Effector memory CD8-positive, alpha-beta T cell (primary cell): ENCODE measurements around the gene MCF2L2.

Experiments
- ATAC-seq: fragments of 150-1000 bp; cut with Tn5 transposase; replicated peaks from 2 replicates; pipeline ENCODE4 v1.10.0; 2021; ENCODE audit warnings: mild to moderate bottlenecking, moderate library complexity
- DNase-seq, 3 experiments: peaks; one replicate each; pipeline ENCODE4 v3.0.0; 2021
- H3K27ac Mint-ChIP-seq, 2 donors: one replicate each; pipeline ENCODE4 v1.8.0; 2022; ENCODE audit warnings: mild to moderate bottlenecking in 2 of 2, mixed read lengths in 2 of 2, moderate library complexity in 2 of 2
- H3K27me3 Mint-ChIP-seq, 2 donors: one replicate each; pipeline ENCODE4 v1.8.0; 2022; ENCODE audit warnings: mixed read lengths in 2 of 2
- H3K36me3 Mint-ChIP-seq: one replicate; pipeline ENCODE4 v1.8.0; 2022; ENCODE audit warnings: mild to moderate bottlenecking, moderate library complexity, mixed read lengths; ENCODE audit not compliant: insufficient read depth
- H3K4me1 Mint-ChIP-seq, 2 donors: one replicate each; pipeline ENCODE4 v1.8.0; 2022; ENCODE audit warnings: low read depth in 2 of 2, mixed read lengths in 2 of 2
- H3K4me3 Mint-ChIP-seq, 2 donors: one replicate each; pipeline ENCODE4 v1.8.0; 2022; ENCODE audit warnings: mild to moderate bottlenecking in 2 of 2, mixed read lengths in 2 of 2, moderate library complexity in 2 of 2
- H3K9me3 Mint-ChIP-seq, 2 donors: one replicate each; pipeline ENCODE4 v1.8.0; 2022; ENCODE audit warnings: mixed read lengths in 2 of 2

Gene MCF2L2

DNA sequence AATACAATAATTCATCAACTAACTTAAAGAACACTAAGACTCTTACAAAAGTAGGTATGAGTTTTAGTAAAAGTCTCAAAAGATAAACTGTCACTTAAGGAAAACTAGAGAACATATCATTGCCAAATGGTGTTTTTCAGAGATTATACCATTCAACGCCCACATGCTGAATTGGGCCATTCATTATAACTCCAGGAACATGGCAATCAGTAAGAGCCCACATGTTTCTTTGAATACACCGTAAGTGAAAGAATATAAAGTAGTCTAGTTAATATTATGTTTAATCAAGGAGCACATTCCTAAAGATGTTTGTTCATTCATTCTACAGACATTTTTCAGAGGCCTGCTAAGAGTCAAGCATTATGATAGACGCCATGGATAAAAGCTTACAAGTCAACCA, 152.5 kb downstream of the MCF2L2 start:
- ATAC-seq (no peak), DNase-seq (no peak)
- no peak overlapping the region for H3K4me3 Mint-ChIP-seq
- no peaks in the 10 kb centered on the region for H3K27me3 Mint-ChIP-seq
- H3K4me1 Mint-ChIP-seq, result no peaks in the 10 kb centered on the region
- no peak overlapping the region for H3K27ac Mint-ChIP-seq
- H3K9me3 Mint-ChIP-seq, result no peaks in the 10 kb centered on the region
- H3K36me3 Mint-ChIP-seq, result peaks cover 3% of the 10 kb centered on the region

DNA sequence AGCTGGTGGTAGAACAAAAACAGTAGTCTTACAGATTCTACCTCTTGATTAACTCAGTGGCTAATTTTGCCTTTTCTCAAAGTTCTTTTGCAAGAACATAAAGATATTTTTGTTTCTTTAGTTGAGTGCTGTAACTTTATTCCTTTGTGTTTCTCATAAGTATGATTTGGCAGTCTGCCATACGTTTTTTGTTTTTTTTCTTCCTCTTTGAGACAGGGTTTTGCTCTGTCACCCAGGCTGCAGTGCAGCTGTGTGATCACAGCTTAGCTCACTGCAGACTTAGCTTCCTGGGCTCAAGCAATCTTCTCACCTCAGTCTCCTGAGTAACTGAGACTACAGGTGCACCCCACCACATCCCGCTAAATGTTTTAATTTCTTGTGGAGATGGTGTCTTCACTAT, 153.0 kb downstream of the MCF2L2 start:
- Mint-ChIP-seq H3K27ac (no peak overlapping the region), H3K4me1 (no peaks in the 10 kb centered on the region), H3K9me3 (no peaks in the 10 kb centered on the region), H3K27me3 (no peaks in the 10 kb centered on the region), H3K4me3 (no peak overlapping the region), H3K36me3 (peaks cover 3% of the 10 kb centered on the region)
- ATAC-seq (no peak), DNase-seq (no peak)

- H3K27ac Mint-ChIP-seq, result no peak overlapping the region
Observed at GRCh38 chr3:183274609-183275008, 153.8 kb downstream of the MCF2L2 start.

DNA sequence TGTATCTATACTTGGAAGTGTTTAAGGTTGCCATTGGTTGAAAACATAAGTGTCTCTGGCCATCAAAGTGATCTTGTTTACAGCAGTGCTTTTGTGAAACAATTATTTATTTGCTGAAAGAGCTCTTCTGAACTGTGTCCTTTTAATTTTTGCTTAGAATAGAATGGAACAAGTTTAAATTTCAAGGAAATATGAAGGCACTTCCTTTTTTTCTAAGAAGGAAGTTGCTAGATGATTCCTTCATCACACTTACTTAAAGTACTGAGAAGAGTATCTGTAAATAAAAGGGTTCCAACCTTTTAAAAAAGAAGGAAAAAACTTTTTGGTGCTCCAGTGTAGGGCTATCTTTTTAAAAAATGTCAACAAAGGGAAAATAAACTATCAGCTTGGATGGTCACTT, 155.6 kb downstream of the MCF2L2 start:
- H3K9me3 Mint-ChIP-seq, result no peaks in the 10 kb centered on the region
- no peak for ATAC-seq
- DNase-seq, result no peak
- no peak overlapping the region for H3K27ac Mint-ChIP-seq
- no peak overlapping the region for H3K4me3 Mint-ChIP-seq
- H3K36me3 Mint-ChIP-seq, result no peaks in the 10 kb centered on the region
- no peaks in the 10 kb centered on the region for H3K27me3 Mint-ChIP-seq
- no peaks in the 10 kb centered on the region for H3K4me1 Mint-ChIP-seq

More at GRCh38 chr3:183274609-183275008, 153.8 kb downstream of the MCF2L2 start:
- Mint-ChIP-seq H3K36me3 (peaks cover 3% of the 10 kb centered on the region), H3K4me3 (no peak overlapping the region), H3K4me1 (no peaks in the 10 kb centered on the region), H3K9me3 (no peaks in the 10 kb centered on the region), H3K27me3 (no peaks in the 10 kb centered on the region)
- ATAC-seq (no peak), DNase-seq (no peak)

- no peak for ATAC-seq
- Mint-ChIP-seq H3K4me1 (no peaks in the 10 kb centered on the region), H3K27me3 (no peaks in the 10 kb centered on the region), H3K27ac (no peak overlapping the region), H3K36me3 (no peaks in the 10 kb centered on the region), H3K9me3 (no peaks in the 10 kb centered on the region), H3K4me3 (no peak overlapping the region)
- DNase-seq, result no peak
Observed at GRCh38 chr3:183272142-183272541, 156.3 kb downstream of the MCF2L2 start.

DNA sequence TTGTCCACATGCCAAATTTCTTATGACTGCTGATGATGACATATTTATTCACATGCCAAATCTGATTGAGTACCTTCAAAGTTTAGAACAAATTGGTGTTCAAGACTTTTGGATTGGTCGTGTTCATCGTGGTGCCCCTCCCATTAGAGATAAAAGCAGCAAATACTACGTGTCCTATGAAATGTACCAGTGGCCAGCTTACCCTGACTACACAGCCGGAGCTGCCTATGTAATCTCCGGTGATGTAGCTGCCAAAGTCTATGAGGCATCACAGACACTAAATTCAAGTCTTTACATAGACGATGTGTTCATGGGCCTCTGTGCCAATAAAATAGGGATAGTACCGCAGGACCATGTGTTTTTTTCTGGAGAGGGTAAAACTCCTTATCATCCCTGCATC, 158.1 kb downstream of the MCF2L2 start:
- Mint-ChIP-seq H3K9me3 (no peaks in the 10 kb centered on the region), H3K27ac (no peak overlapping the region), H3K36me3 (no peaks in the 10 kb centered on the region), H3K4me3 (no peak overlapping the region), H3K4me1 (no peaks in the 10 kb centered on the region), H3K27me3 (no peaks in the 10 kb centered on the region)
- no peak for ATAC-seq
- DNase-seq, result no peak

GRCh38 chr3:183269345-183269744, 159.1 kb downstream of the MCF2L2 start:
- no peaks in the 10 kb centered on the region for H3K36me3 Mint-ChIP-seq
- DNase-seq (no peak), ATAC-seq (no peak)
- no peaks in the 10 kb centered on the region for H3K27me3 Mint-ChIP-seq
- no peaks in the 10 kb centered on the region for H3K4me1 Mint-ChIP-seq
- H3K9me3 Mint-ChIP-seq, result no peaks in the 10 kb centered on the region
- H3K27ac Mint-ChIP-seq, result no peak overlapping the region
- no peak overlapping the region for H3K4me3 Mint-ChIP-seq

DNA sequence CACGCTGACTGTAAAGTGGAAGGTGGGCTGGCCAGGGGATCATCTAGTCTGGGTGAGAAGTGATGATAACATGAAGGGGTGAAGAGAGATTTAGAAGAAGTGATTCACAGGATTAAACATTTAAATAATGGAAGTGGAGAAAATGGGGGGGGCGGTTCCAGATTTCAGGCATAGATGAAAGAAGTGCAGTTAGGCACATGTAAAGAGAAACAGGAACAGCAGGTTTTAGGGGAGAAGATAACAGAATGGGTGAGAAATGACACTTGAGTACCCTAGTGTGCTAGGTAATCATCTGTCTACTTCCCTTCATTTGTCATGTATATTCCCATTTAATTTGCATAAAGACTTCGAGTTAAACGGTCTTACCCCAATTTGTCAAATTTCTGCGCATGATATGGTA, 160.1 kb downstream of the MCF2L2 start:
- Mint-ChIP-seq H3K27me3 (no peaks in the 10 kb centered on the region), H3K4me1 (no peaks in the 10 kb centered on the region), H3K27ac (no peak overlapping the region), H3K4me3 (no peak overlapping the region), H3K9me3 (no peaks in the 10 kb centered on the region), H3K36me3 (no peaks in the 10 kb centered on the region)
- DNase-seq, result no peak
- ATAC-seq, result no peak

GRCh38 chr3:183267140-183267539, 161.3 kb downstream of the MCF2L2 start:
- Mint-ChIP-seq H3K27ac (no peak overlapping the region), H3K9me3 (no peaks in the 10 kb centered on the region), H3K27me3 (no peaks in the 10 kb centered on the region), H3K4me1 (no peaks in the 10 kb centered on the region), H3K36me3 (no peaks in the 10 kb centered on the region), H3K4me3 (no peak overlapping the region)
- DNase-seq (no peak), ATAC-seq (no peak)

GRCh38 chr3:183266454-183266853, 162.0 kb downstream of the MCF2L2 start:
- Mint-ChIP-seq H3K36me3 (no peaks in the 10 kb centered on the region), H3K4me1 (no peaks in the 10 kb centered on the region)

GRCh38 chr3:183265834-183266417, 162.5 kb downstream of the MCF2L2 start:
- ATAC-seq (no peak), DNase-seq (no peak)
- no peaks in the 10 kb centered on the region for H3K36me3 Mint-ChIP-seq
- H3K4me1 Mint-ChIP-seq, result no peaks in the 10 kb centered on the region
- no peak overlapping the region for H3K27ac Mint-ChIP-seq
- H3K4me3 Mint-ChIP-seq, result no peak overlapping the region
- no peaks in the 10 kb centered on the region for H3K27me3 Mint-ChIP-seq
- H3K9me3 Mint-ChIP-seq, result no peaks in the 10 kb centered on the region

More at GRCh38 chr3:183266454-183266853, 162.0 kb downstream of the MCF2L2 start:
- Mint-ChIP-seq H3K9me3 (no peaks in the 10 kb centered on the region), H3K27ac (no peak overlapping the region), H3K4me3 (no peak overlapping the region), H3K27me3 (no peaks in the 10 kb centered on the region)
- ATAC-seq (no peak), DNase-seq (no peak)

GRCh38 chr3:183265157-183265642, 163.2 kb downstream of the MCF2L2 start:
- Mint-ChIP-seq H3K36me3 (no peaks in the 10 kb centered on the region), H3K27ac (no peak overlapping the region), H3K4me1 (no peaks in the 10 kb centered on the region), H3K27me3 (no peaks in the 10 kb centered on the region), H3K4me3 (no peak overlapping the region), H3K9me3 (no peaks in the 10 kb centered on the region)
- DNase-seq (no peak), ATAC-seq (no peak)

GRCh38 chr3:183264268-183264667, 164.2 kb downstream of the MCF2L2 start:
- ATAC-seq, result no peak
- H3K27ac Mint-ChIP-seq, result no peak overlapping the region

DNA sequence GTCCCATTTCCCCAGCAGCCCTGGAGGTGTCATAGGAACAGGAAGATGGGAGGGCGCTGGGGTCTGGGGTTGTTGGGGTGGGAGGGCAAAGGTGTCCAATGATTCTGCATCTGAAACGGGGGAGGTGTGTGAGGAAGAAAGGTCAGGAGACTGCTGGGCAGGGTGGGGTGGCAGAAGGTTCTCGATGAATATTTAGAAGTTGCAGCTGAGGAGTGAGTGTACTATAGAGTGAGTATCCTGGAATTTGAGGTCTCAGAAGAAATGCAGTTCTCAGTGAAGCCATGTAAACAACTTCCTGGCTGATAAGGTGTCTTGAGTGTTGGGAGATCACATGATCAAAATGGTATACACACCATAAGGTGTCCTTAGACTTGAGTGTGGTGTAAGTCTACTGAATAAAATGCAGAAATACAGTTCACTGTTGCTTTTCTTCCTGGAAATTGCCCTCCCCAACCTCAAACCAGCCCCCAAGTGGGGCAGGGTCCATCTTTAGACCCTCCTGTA, 165.5 kb downstream of the MCF2L2 start:
- DNase-seq (no peak), ATAC-seq (no peak)
- Mint-ChIP-seq H3K9me3 (no peaks in the 10 kb centered on the region), H3K27me3 (peaks cover 5 to 8% of the 10 kb centered on the region in 2 donors), H3K27ac (no peak overlapping the region), H3K4me3 (no peak overlapping the region), H3K36me3 (peaks cover 3% of the 10 kb centered on the region), H3K4me1 (no peaks in the 10 kb centered on the region)

More at GRCh38 chr3:183264268-183264667, 164.2 kb downstream of the MCF2L2 start:
- Mint-ChIP-seq H3K36me3 (no peaks in the 10 kb centered on the region), H3K27me3 (no peaks in the 10 kb centered on the region), H3K4me3 (no peak overlapping the region), H3K4me1 (no peaks in the 10 kb centered on the region), H3K9me3 (no peaks in the 10 kb centered on the region)
- no peak for DNase-seq
